AML-193 (cell line): ENCODE results near the gene IREB2.

Experiments
- DNase-seq, 2 experiments: peaks; one replicate each; lab custom pipeline; 2025; lab: John Stamatoyannopoulos, UW

IREB2 gene

DNA sequence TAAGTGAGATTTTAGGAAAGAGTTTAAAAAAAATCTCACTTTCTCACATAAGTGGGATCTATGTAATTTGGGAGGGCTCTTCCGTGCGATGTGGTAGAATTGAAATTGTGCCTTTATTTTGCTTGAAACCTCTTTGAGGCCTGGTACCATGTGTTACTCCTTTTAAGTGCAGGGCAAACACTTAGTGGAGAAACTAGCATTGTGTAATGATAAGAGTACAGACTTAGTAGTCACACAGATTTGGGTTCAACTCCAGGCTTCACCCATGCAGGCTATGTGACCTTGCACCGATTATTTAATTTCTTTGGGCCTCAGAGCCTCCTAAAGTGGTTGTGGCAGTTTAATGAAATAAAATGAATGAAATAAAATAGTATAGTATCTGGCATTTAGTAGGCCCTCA, 104.6 kb downstream of the IREB2 start:
- DNase-seq, result no peak

DNA sequence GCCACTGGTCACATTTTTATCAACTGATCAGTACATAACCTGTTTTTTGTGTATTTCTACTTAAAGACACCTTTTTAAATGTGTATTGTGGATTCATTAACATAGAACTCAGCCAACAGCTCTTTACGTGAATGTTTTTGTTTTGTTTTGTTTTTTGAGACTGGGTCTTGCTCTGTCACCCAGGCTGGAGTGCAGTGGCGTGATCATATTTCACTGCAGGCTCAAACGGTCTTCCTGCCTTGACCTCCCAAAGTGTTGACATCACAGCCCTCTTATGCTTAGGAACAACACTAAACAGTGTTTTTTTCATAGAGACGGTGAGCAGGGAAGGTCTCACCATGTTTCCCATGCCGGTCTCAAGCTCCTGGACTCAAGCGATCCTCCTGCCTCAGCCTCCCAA, 112.2 kb downstream of the IREB2 start:
- DNase-seq, result no peak

DNA sequence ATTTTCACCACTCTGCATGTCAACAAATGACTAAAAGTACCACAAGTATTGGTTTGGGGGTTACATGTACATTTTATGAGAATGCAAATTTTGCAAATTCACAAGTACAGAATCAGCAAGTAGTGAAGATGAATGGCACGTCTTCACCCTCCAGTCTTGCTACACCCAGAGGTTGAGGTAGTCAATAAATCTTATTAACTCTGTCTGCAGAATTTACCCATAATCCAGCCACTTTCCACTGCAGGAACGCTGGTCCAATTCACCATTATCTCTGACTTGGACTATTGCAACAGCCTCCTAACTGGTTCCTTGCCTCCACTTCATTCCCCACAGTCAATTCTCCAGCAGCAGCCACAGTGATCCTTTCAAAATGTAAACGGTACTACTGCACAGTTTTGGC, 112.8 kb downstream of the IREB2 start:
- no peak for DNase-seq
